Non-pigmented ciliary epithelial cell (primary cell): Measurements from ENCODE around the gene GRIK3.
"Not testable (repeated sequence)": the region's sequence is repeated elsewhere in the genome, so short reads cannot be mapped to it uniquely, and the experiment has no call there.

Experiments used
- DNase-seq: peaks from one replicate; pipeline ENCODE4 v3.0.0-alpha.2; 2010; ENCODE audit warnings: low read depth

GRIK3 gene

DNA sequence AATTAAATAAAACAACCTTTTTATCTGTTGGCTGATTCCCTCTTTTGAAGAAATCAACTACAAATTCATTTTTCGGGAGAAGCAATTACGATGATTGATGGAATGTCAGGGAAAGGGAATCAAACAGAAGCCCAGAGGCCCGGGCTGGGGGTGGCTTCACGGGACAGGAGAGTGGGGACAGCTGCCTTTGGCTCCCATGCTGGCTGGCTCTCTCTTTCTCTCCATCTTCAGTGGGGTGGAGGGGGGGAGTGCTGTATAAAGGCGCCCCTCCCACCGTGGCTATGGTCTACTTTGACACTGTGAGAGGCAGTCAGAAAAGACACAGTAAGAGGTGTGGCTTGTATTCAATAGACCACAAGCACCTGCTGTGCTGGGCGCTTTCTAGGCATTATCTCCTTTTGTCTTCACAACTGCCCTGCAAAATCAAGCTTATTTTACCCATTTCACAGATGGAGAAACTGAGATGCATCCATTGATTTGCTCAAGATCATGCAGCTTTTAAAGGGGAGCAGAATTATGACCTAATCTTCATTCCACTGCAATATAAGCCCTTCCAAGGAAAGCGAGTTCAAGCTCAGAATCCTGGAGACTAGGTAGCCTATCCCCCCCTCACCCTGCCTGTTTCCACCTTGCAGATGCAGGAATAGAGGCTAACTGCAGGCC is 92.9 kb downstream of the GRIK3 start:
- DNase-seq = no peak

DNA sequence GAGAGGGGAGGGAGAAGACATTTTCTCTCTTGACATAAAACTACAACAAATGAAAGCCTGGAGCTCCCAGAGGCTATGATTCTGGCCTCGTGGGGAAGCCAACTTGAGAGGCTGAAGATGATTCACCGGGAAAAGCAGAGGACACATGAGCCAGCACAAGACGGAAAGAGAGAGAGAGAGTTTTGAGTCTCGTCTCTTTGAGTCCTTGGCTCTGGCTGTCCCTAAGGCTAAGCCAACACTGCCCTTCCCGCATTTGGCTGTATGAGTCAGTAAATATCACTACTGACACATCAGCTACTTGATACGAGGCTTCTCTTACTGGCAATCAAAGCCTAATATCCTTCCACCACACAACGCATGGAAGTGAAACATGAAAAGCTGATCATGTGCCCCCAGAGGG is 95.5 kb downstream of the GRIK3 start:
- no peak for DNase-seq

DNA sequence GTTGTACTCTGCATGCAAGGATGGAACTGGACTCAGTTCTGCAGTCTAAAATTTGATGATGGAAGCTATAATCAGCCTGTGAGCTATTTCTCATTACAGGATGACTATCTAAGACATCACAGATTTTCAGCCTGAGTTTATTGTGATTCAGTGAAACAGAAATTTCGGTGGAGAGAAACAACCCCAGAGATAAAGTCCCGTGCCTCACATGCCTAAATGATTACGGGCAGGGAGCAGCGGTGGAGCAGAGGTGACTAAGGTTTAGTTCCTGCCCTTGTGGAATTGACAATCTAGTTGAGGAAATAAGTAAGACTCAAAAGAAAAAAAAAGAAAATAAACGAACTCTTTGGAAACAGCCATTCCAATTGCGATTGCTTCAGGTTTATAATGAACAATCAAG is 96.9 kb downstream of the GRIK3 start:
- DNase-seq = no peak

DNA sequence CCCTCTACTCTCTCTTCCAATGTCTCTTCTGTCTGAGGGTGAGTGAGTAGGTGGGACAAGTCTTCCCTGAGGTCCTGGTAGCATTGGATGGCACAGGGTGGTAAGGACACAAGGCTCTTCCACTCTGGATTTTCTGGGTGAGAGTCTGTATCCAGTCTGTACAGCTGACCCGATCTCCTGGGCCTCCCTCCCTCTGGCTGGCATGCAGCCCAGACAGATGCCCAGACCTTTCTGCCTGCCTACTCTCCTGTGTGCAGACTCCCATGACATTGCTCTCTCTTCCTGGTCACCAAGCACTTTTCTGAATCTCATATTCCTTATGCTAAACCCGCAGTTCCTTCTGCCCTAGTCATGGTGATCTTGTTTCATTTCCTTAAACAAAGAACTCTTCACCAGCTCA is 100.3 kb downstream of the GRIK3 start:
- no peak for DNase-seq

DNA sequence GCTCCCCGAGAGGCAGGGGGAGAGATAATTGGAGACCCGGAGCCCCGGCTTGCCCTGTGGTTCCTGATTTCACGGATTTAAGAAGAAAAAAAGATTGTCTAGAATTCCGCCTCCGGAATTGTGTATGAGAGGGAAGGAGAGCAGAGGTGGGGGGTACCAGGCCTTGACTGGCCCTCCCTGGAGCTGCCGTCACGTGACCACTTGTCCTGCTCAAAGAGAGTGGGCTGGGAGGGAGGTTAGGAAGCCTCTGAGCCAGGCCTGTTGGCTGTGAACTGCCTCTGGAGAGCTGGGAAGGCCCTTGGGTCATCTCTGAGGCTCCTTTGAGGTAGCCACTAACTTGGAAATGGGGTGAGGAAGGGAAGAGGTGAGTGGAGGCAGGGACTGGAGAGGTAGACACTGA is 106.5 kb downstream of the GRIK3 start:
- no peak for DNase-seq

DNA sequence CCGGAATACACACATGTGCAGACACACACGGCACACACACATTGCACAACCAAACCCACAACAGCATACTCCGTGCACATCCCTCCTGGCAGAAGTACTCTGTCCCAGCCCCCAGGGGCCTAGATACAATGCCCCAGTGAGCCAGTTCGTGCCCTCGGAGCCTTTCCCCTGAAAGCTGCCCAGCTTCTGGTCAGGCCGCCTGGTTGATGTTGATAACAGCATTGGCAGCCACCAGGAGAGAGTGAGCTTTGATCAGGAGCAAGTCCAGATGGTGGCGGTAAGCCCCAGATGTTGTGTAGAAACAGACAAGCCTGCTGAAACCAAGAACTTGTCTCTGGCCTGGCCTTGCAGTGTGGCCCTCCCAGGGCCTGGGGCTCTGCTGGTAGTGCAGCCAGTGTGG is 109.1 kb downstream of the GRIK3 start:
- no peak for DNase-seq

DNA sequence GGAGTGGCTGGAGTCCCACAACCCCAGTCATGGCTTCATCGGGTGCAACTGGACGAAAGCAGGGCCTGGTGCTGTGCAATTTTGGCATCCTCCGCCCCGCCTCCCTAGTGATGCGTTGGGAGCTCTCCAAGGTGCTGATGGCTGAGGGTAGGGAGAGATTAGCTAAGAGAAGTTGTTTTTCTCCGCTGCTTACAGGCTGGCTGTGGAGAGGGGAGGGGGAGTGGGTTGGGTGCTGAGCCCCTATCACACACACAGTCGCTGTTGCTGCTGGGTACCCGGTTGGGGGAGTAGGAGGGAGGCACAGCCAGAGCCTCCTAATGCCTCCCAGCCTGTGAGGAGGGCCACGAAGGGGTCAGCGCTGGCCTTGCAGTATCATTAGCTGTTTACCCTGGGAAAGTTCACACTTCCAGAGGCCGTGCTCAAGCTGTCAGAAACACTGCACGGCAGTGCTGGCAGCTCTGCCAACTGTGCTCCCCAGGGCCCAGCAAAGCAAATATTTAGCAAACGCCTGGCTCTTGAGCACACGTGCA is 110.0 kb downstream of the GRIK3 start:
- no peak for DNase-seq

DNA sequence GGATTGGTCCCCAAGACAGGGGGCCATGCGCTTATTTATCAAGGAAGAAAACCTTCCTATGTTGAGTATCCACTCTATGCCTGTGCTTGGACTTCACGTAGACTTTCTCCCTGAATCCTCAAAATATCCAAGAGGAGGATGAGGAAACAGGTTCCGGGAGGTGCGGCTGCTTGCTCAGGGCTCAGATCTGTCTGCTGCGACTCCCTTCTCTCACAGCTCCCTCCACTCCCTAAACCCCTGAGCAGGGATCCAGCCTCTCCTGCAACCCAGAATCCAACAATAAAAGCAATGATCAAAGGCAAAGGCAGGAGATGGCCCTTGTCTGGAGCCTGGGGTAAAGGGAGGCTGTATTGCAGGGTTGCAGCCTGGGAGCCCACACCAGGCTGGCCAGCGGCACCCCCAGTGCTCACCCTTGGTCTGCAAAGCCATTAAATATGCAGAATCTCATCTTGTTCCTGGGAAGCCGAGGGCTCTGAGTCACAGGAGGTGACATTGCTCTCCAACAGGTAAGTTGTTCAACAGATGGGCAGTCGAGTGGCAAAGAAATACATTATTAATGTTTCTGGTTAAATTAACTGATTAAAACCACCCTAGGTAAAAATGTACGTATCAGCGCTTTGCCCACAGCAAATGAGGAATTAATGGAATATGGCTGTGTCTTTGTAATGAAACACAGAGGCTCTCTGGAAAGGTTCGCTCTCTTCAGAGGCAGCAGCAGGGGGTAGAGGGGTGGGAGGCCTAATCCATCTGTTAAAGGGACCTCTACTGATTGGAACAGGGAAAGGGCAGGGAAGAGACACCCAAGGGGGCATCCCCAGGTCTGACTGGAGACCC is 111.5 kb downstream of the GRIK3 start:
- no peak for DNase-seq

DNA sequence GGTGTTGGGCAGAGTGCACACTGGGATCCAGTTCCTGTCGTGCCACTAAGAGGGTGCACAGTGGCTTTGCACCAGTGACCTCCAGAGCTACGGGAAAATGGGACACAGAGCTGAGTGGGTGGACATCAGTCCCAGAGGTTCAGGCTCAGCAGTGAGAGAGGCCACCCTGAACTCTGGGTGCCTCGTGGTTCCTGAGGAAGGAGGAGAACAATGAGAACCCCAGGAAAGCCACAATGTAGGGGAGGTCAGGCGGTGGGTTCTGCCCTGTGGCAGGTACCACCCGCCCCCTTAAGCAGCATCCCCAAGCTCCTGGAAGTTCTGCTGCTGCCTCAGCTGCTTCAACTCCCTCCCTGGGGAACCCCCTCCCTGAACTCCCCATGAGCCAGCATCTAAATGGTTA is 112.2 kb downstream of the GRIK3 start:
- no peak for DNase-seq

DNA sequence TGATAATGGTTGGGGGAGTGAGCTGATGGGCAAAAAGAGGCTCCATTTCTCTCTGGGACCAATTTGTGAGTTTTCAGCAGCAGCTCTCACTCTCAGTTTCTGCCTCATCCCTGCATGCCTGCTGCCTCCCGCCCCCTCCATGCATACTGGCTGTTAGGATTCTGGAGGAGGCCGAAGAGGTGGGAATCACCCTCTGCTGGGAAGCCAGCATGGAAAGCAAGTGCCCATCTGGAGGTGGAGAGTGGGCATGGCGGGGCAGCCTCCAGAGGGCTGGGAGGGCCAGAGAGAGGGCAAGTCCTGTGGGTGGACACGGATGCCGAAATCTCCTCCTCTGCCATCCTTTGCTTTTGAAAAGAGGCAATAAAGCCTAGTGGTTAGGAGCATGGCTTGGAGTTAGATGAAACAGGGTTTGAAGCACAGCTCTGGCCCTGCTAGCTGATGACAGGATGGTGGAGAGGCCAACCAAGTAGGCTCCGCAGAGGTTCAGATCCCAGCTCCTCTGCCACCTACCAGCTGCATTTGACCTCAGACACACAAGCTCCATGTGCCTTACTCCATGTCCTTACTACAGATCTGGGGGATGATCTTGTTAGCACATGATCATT is 113.4 kb downstream of the GRIK3 start:
- DNase-seq = no peak

DNA sequence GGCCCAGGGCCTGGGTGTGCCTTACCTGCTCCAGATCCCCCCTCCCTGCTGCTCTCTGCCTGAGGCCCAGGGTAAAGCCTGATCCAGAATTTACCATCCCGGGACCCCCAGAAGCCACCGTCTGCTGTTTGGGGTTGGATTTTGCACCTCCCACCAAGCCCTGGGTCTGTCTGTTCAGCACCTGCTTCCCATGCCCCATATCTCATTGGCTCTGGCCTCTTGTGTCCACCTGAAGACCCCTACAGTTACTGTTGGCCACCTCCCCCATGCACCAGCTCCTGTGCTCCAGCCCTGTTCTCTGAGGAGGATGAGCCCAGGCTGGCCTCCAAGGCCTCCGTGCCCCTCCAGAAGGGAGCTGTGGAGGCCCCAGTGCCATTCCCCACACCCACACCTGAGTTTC is 113.9 kb downstream of the GRIK3 start:
- no peak for DNase-seq

DNA sequence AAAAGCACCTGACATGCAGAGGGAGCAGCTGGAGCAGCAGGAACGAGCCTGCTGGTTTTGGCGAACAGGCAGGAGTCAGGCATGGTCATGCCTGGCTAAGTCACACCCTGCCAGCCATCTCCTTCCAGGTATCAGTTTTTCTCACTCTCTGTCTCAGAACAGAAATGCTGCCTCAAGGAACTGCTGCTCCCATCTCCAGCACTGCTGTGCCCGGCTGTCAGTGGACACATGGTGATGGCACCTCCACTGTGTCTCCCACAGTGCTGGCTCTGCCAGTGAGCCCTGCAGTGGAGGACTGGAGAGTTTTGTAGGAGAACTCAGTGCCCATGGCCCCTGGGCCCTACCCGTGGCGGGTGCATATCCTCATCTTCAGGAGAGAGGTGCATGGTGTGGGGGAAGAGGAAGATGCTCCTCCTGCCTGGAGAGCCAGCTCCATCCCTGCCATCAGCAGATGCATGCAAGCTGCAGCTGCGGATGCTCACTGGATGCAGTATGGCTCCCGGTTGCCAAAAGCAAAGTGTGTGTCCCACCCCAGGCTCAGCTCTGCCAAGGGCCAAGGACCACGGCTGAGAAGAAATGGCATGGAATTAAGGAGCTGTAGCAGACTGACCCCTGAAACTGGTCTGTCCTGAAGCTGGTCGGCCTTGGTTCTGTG is 114.7 kb downstream of the GRIK3 start:
- DNase-seq = no peak

DNA sequence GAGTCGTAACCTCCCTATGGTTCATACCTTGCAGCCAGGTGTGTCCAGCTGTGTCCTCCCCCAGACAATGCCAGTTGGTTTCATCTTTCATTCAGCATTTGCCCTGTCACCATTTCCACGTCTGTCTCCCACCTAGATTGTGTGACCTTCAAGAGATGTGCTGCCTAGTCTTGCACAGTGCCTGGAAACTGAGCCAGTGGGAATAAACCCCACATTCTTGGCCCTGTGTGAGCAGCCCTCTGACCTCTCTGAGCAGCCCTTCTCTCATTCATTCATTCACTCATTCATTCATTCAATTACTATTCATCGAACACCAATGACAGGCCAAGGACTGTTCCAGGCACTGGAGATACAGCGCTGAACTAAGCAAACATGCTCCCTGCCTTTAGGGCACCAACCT is 115.7 kb downstream of the GRIK3 start:
- DNase-seq = no peak

DNA sequence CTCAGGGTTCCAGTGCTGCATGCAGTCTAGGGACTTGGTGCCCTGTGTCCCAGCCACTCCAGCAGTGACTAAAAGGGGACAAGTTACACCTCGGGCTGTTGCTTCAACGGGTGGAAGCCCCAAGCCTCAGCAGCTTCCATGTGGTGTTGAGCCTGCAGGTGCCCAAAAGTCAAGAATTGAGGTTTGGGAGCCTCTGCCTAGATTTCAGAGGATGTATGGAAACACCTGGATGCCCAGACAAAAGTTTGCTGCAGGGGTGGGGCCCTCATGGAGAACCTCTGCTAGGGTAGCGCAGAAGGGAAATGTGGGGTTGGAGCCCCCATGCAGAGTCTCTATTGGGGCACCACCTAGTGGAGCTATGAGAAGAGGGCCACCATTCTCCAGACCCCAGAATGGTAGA is 117.8 kb downstream of the GRIK3 start:
- DNase-seq = not testable (repeated sequence)

DNA sequence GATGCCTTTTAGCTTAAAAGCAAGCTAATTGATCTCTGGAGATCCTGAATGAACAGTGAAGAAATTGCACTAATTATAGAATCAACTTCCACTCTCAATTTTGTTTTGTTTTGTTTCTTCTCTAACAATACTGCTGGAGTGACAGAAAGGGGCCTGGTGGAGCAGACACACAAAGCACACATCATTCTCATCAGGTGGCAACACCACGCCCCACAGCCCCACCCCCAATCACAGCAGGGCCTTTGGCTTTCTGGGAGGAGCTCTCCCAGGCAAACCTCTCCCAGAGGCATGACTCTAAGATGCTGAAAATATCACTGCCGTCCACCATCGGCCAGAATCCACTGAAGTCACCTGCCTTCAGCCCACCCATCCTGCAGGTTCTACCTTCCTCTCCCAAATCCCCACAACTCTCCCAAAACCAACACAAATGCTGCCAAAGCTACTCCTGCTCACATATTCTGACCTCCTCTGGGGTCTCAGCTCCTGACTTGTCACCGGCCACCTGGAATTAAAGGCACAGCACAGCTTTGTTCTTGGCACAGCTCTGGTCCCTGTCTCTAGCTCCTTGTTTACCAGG is 120.7 kb downstream of the GRIK3 start:
- DNase-seq = no peak

DNA sequence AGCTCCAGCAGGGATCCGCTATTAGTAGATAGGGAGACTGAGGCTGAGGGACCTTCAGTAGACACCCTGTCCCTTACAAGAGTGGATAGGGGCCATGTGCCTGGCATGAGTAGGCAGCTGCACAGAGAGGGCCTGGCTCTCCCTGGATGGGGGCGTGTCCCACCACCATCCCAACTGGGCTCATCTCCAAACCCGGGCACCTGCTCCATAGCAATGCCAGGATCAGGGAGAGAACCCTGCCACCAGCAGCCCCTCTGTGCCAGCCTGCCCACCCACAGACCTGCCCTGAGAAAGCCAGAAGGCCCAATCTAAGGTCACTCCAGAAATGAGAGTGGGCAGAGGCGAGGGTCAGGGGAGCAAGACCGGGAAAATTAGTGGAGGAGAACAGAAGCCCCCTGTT is 121.3 kb downstream of the GRIK3 start:
- DNase-seq = no peak

DNA sequence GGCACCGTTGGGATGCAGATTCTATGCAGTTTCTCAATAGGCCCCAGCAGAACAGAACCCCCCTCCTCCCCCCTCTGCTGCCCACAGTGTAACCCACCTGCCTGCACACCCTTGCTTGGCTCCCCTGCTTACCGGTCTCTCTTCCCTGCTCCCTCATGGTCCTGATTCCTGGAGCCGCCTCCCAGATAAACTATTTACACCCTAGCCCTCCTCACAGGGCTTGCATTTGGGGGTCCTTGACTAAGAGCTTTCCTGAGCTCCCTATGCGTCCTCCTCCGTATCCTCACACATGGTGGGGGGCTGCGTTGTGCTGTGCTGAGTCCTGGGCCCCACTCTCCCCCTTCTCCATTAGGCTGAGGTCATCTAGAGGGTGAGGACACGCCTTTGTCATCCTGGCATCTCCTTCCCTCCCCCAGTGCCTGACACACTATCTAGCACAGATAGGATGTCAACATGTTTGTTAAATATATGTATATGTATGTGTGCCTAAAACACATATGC is 121.9 kb downstream of the GRIK3 start:
- DNase-seq = no peak

DNA sequence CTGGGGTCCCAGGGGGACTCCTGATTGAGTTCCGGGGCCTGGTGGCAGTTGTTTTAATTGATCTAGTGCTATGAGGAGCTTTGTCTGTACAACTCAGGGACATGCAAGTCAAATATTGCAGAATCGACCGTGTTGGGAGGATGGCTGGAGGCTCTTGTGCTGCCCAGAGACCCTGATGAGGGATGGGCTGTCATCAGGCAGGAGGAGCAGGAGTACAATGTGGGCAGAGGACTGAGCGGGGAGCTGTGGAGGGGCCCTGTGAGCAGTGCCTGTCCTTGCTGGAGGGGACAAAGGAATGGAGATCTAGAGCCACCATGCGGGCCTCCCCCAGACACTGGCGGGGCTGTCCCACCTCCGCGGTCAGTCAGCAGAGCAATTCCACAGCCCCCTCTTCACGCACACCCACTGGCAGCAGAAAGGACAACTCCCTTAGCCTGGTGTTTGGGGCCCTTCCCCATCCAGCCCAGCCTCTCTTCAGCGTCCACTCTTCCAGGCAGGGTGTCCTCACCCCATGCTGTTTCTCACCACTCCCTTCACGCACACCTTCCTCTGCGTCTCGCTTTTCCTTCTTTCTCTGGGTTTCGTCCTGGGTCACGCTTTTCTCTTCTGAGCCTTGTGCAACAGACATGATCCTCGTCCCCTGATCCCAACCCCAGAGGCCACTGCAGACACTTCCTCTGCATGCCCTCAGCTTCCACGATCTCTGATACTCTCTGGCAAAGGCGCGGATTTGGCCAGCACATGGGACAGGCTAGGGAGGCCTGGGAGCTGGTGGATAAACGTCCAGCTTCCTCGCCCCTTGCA is 122.6 kb downstream of the GRIK3 start:
- no peak for DNase-seq

DNA sequence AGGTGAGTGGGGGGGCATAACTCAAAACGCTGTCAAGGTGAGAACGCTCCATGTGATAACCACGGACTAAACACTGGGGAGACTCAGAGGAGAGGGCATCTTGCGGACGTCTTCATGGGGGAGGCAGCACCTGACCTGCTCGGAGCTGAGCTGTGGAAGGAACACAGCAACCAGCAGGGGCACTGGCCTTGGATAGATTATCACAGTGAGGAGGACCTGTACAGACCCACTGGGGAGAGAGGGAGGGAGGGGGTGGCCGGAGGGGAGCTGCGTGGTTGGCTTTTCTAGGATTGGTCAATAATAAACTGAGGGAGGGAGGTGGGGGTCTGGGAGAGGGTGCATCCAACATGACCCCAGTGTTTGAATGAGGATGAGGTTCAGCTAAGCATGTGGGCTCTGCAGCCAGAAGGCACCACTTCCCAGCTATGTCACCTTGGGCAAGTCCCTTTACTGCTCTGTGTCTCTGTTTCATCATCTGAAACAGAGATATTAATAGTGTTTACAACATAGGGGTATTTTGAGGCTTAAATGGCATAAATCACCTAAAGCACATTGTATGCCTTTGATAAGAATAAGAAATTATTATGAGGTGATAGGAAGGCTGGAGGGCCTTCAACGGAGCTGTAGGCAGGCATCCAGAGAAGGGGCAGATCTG is 123.3 kb downstream of the GRIK3 start:
- no peak for DNase-seq

DNA sequence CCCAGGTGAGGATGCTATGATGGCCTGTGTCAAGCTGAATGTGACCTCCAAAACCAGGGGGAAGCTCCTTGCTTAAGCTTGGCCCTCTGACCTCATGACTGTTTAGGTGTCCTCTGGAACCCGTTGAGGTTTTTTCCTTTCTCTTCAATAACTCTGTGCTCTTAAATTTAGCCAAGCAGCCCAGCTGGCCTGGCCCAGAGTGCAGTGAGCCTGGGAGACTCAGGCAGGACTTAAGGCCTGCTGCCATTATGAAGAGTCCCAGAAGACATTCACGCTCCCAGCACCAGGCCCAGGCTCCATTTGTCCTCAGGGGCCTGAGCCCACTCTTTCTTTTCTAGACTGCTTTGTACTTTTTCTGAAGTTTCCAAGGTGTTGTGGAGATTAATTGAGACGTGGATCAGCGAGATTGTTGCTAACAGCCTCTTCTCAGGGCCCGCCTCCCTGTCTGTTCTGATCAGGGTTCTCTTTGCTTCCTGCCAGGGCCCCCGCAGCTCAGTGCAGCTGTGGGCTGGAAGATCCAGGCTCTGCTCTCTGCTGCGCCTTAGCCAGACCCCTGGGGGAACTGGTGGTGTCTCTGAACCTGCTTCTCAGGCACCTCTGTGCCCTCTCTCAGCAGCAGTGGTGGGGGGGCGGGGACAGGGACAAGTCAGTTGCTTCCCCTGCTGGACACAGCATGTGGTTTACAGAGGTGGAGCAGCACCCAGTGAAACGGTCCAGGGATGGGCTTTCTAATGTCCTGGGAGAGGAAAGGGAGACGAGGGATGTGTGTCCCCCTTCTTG is 124.2 kb downstream of the GRIK3 start:
- DNase-seq = no peak
